KOPT-K1 (cell line): ENCODE results near the gene SLFN13.
"Not testable (repeated sequence)": the region's sequence is repeated elsewhere in the genome, so short reads cannot be mapped to it uniquely, and the experiment has no call there.

Experiments
- H3K27ac ChIP-seq: fragments of 200-600 bp; sonication (generic); 2 replicates; pipeline ENCODE4 v1.5.1; 2016; ENCODE audit warnings: antibody characterized with exemption, mild to moderate bottlenecking, low read depth, low read length; ENCODE audit not compliant: poor library complexity, severe bottlenecking
- H3K36me3 ChIP-seq: fragments of 200-600 bp; sonication (generic); 2 replicates; pipeline ENCODE4 v1.5.1; 2017; ENCODE audit warnings: antibody characterized with exemption, mild to moderate bottlenecking, low read length, moderate library complexity; ENCODE audit not compliant: insufficient read depth
- H3K9me3 ChIP-seq: fragments of 200-600 bp; sonication (generic); 2 replicates; pipeline ENCODE4 v1.5.1; 2017; ENCODE audit warnings: antibody characterized with exemption, low read length, mild to moderate bottlenecking; ENCODE audit not compliant: insufficient read depth, poor library complexity, severe bottlenecking

Gene SLFN13

DNA sequence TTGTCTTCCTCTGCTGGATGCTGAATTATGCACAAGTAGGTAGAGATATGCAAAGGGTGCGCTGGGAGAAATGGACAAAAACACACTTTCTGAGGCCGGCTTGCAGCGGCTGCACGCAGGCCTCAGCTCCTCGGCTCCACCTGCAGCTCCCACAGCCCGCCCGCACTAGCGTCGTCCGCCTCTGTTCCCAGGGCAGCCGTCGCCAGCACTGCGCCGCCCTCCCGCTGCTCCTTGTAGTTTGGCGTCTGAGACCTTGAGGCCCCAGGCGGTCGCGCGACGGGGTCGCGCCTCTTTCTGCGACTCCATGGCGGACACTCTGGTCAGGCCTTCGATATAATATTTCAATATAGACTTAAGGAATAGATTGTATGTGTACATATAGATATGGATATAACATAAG is 41.0 kb downstream of the SLFN13 start:
- Histone ChIP-seq H3K9me3 (no peaks in the 10 kb centered on the region), H3K36me3 (peaks cover 48% of the 10 kb centered on the region), H3K27ac (no peak overlapping the region)

DNA sequence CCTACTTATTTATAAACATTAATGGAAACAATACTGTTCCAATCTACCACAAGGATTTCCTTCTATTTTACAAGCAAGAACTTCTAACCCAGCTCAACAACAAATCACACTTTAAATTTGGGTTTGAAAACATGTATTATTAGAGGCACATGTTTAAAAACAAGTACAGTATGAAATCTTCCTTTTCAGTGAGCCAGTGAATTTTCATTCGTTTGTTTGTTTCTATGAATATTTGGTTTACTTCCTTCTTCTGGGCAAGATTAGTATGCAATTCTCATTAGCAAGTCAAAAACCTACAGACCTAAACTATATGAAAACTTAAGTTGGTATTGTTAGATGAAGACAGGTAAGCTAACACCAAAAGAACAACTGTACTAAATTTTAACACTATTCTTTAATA is 42.0 kb downstream of the SLFN13 start:
- Histone ChIP-seq H3K36me3 (peaks cover 42% of the 10 kb centered on the region), H3K27ac (no peak overlapping the region), H3K9me3 (no peaks in the 10 kb centered on the region)

DNA sequence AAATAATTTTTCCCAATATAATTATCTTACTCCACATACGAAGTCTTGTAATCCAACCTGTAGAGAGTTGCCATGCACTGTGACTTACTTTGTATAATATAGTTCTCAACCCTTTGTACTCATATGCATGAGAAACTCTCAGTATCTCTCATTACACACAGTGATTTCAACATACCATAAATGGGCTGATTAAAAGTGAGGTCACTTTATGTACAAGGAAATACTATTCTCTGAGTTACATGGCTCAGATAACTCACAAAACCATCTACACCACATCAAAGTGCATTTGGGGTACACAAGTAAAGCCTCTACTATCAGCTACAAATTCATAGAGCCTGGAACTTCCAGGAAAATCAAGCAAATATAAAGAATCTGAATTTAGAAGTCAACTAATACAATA is 44.2 kb downstream of the SLFN13 start:
- Histone ChIP-seq H3K9me3 (no peaks in the 10 kb centered on the region), H3K36me3 (peaks cover 20% of the 10 kb centered on the region), H3K27ac (no peak overlapping the region)

DNA sequence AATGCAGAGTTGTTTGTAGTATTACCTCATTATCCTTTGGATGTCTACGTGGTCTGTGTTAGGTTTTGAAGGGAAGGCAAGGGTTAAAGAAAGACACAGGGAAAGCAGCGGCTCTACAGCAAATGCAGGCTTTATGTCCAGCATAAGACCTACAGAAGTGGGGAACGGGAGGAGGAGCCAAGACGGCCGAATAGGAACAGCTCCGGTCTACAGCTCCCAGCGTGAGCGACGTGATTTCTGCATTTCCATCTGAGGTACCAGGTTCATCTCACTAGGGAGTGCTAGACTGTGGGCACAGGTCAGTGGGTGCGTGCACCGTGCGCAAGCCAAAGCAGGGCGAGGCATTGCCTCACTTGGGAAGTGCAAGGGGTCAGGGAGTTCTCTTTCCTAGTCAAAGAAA is 54.8 kb downstream of the SLFN13 start:
- H3K36me3 ChIP-seq, H3K9me3 ChIP-seq, H3K27ac ChIP-seq: not testable (repeated sequence)

GRCh38 chr17:35390663-35391062 is 57.9 kb downstream of the SLFN13 start:
- H3K36me3 ChIP-seq: no peaks in the 10 kb centered on the region
- H3K27ac ChIP-seq: no peak overlapping the region
- H3K9me3 ChIP-seq: no peaks in the 10 kb centered on the region

GRCh38 chr17:35390156-35390555 is 58.4 kb downstream of the SLFN13 start:
- Histone ChIP-seq H3K27ac (no peak overlapping the region), H3K9me3 (no peaks in the 10 kb centered on the region), H3K36me3 (no peaks in the 10 kb centered on the region)

DNA sequence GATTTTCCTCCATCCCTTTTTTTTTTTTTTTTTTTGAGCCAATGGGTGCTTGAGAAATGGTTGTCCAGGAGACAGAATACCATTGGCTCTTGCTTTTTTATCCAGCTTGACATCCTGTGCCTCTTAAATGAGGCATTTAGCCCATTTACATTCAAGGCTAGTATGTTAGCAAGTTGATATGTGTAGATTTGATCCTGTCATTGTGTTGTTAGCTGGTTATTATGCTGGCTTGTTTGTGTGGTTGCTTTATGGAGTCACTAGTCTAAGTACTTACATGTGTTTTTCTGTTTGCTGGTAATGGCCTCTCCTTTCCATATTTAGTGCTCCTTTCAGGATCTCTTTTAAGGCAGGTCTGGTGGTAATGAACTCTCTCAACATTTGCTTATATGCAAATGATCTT is 61.1 kb downstream of the SLFN13 start:
- Histone ChIP-seq H3K36me3 (no peaks in the 10 kb centered on the region), H3K9me3 (peaks cover 10% of the 10 kb centered on the region), H3K27ac (no peak overlapping the region)
